GM12872 (cell line): ENCODE data around the gene GPR31.

Experiments used
- CTCF ChIP-seq: IDR thresholded peaks from 3 replicates; pipeline ENCODE4 v1.5.1; 2011; ENCODE audit warnings: low read depth, mild to moderate bottlenecking, low read length, moderate library complexity; ENCODE audit not compliant: insufficient read depth

GPR31 gene

GRCh38 chr6:167150941-167151549, 6.7 kb downstream of the GPR31 start:
- no peak for TF ChIP-seq CTCF

GRCh38 chr6:167148997-167149396, 8.8 kb downstream of the GPR31 start:
- no peak for TF ChIP-seq CTCF

GRCh38 chr6:167148021-167148420, 9.8 kb downstream of the GPR31 start:
- no peak for TF ChIP-seq CTCF

- TF ChIP-seq CTCF: no peak
These were observed 10.8 kb downstream of the GPR31 start for GRCh38 chr6:167146977-167147376.

- TF ChIP-seq CTCF: no peak
These were observed 11.6 kb downstream of the GPR31 start for GRCh38 chr6:167146135-167146534.

- no peak for TF ChIP-seq CTCF
These were observed 12.3 kb downstream of the GPR31 start for GRCh38 chr6:167145461-167145860.

- no peak for TF ChIP-seq CTCF
These were observed 14.7 kb downstream of the GPR31 start for GRCh38 chr6:167143041-167143440.
